Neural progenitor cell (in vitro differentiated cells): ENCODE measurements around the gene MYL2. TPM values are rescaled to one million over a fixed set of nuclear protein-coding genes. Genes with fewer than 3 reads are reported as not detected.
"Not testable (repeated sequence)": the region's sequence is repeated elsewhere in the genome, so short reads cannot be mapped to it uniquely, and the experiment has no call there.

Experiments
- DNase-seq: peaks from one replicate; pipeline ENCODE4 v3.0.0-alpha.2; 2016; ENCODE audit warnings: low spot score
- H2AFZ ChIP-seq: fragments of 200-600 bp; sonication (generic); replicated peaks from 2 replicates; pipeline ENCODE4 v1.6.1; 2016; ENCODE audit warnings: antibody characterized with exemption
- H3F3A ChIP-seq: fragments of 200-600 bp; sonication (generic); 2 replicates; pipeline ENCODE4 v1.6.1; 2016; ENCODE audit warnings: antibody characterized with exemption, low read depth
- H3K27ac ChIP-seq: fragments of 200-600 bp; sonication (generic); 2 replicates; pipeline ENCODE4 v1.5.1; 2016; ENCODE audit warnings: mild to moderate bottlenecking
- H3K27me3 ChIP-seq: fragments of 200-600 bp; sonication (generic); 2 replicates; pipeline ENCODE4 v1.6.1; 2016; ENCODE audit warnings: mild to moderate bottlenecking, moderate library complexity
- H3K36me3 ChIP-seq: fragments of 200-600 bp; sonication (generic); 2 replicates; pipeline ENCODE4 v1.5.1; 2016
- H3K4me1 ChIP-seq: fragments of 200-600 bp; sonication (generic); 2 replicates; pipeline ENCODE4 v1.6.1; 2016; ENCODE audit warnings: mixed run types
- H3K4me2 ChIP-seq: fragments of 200-600 bp; sonication (generic); 2 replicates; pipeline ENCODE4 v1.6.1; 2016
- H3K4me3 ChIP-seq: fragments of 200-600 bp; sonication (generic); 2 replicates; pipeline ENCODE4 v1.5.1; 2016
- H3K79me2 ChIP-seq: fragments of 200-600 bp; sonication (generic); 2 replicates; pipeline ENCODE4 v1.6.1; 2016; ENCODE audit warnings: low read depth
- H3K9ac ChIP-seq: fragments of 200-600 bp; sonication (generic); 2 replicates; pipeline ENCODE4 v1.6.1; 2016
- H3K9me3 ChIP-seq: fragments of 200-600 bp; sonication (generic); 2 replicates; pipeline ENCODE4 v1.5.1; 2016; ENCODE audit warnings: low read depth
- H4K20me1 ChIP-seq: fragments of 200-600 bp; sonication (generic); 2 replicates; pipeline ENCODE4 v1.6.1; 2016; ENCODE audit warnings: low read depth
- H3K27ac Mint-ChIP-seq: 3 replicates; pipeline ENCODE4 v1.8.0; 2021; ENCODE audit warnings: mixed read lengths
- H3K27me3 Mint-ChIP-seq: 2 replicates; pipeline ENCODE4 v1.8.0; 2022; ENCODE audit warnings: low read depth, mild to moderate bottlenecking, inconsistent platforms, moderate library complexity, mixed read lengths; ENCODE audit not compliant: insufficient read depth
- H3K36me3 Mint-ChIP-seq: 3 replicates; pipeline ENCODE4 v1.8.0; 2021; ENCODE audit warnings: mixed read lengths
- H3K4me1 Mint-ChIP-seq: 3 replicates; pipeline ENCODE4 v1.8.0; 2021; ENCODE audit warnings: mixed read lengths
- H3K4me3 Mint-ChIP-seq: 3 replicates; pipeline ENCODE4 v1.8.0; 2021; ENCODE audit warnings: mild to moderate bottlenecking, moderate library complexity, mixed read lengths
- H3K9me3 Mint-ChIP-seq: 3 replicates; pipeline ENCODE4 v1.8.0; 2020; ENCODE audit warnings: mixed read lengths
- EZH2 ChIP-seq: fragments of 200-600 bp; sonication (generic); IDR thresholded peaks from 2 replicates; pipeline ENCODE4 v1.6.1; 2017; ENCODE audit warnings: antibody characterized with exemption, mild to moderate bottlenecking, moderate library complexity
- EZH2phosphoT487 ChIP-seq: fragments of 200-600 bp; sonication (generic); IDR thresholded peaks from 2 replicates; pipeline ENCODE4 v1.6.1; 2017; ENCODE audit warnings: antibody characterized with exemption
- total RNA-seq: library from RNA; depleted of rRNA; stranded (reverse); fragments of >200 nt; gene quantifications from 2 replicates; pipeline ENCODE4 v1.2.3, GENCODE V29; 2015; ENCODE audit warnings: low replicate concordance
- TF ChIP-seq, protein P1 (sequence below): fragments of 200-600 bp; sonication (generic); IDR thresholded peaks from 2 replicates; pipeline ENCODE4 v1.5.1; 2017; ENCODE audit warnings: antibody characterized with exemption, mild to moderate bottlenecking

Gene MYL2
- total RNA-seq, 1 donor from 2014 or later: not detected

GRCh38 chr12:110960795-110961194, 40.4 kb upstream of the MYL2 start:
- no peak overlapping the region for H3K4me3 Mint-ChIP-seq
- no peaks in the 10 kb centered on the region for H3K9me3 Mint-ChIP-seq
- Histone ChIP-seq H3K36me3 (no peaks in the 10 kb centered on the region), H3K4me2 (no peak overlapping the region), H3K27ac (no peak overlapping the region), H4K20me1 (no peaks in the 10 kb centered on the region), H3K9ac (no peak overlapping the region), H3K79me2 (no peaks in the 10 kb centered on the region), H3K4me3 (no peak overlapping the region), H3F3A (no peaks in the 10 kb centered on the region), H3K9me3 (no peaks in the 10 kb centered on the region), H3K27me3 (no peaks in the 10 kb centered on the region), H3K4me1 (no peaks in the 10 kb centered on the region), H2AFZ (no peak overlapping the region)
- no peak overlapping the region for H3K27ac Mint-ChIP-seq
- H3K36me3 Mint-ChIP-seq: no peaks in the 10 kb centered on the region
- DNase-seq: no peak
- no peak for TF ChIP-seq EZH2phosphoT487
- TF ChIP-seq EZH2: no peak
- TF ChIP-seq, protein P1, sequence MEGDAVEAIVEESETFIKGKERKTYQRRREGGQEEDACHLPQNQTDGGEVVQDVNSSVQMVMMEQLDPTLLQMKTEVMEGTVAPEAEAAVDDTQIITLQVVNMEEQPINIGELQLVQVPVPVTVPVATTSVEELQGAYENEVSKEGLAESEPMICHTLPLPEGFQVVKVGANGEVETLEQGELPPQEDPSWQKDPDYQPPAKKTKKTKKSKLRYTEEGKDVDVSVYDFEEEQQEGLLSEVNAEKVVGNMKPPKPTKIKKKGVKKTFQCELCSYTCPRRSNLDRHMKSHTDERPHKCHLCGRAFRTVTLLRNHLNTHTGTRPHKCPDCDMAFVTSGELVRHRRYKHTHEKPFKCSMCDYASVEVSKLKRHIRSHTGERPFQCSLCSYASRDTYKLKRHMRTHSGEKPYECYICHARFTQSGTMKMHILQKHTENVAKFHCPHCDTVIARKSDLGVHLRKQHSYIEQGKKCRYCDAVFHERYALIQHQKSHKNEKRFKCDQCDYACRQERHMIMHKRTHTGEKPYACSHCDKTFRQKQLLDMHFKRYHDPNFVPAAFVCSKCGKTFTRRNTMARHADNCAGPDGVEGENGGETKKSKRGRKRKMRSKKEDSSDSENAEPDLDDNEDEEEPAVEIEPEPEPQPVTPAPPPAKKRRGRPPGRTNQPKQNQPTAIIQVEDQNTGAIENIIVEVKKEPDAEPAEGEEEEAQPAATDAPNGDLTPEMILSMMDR: no peak
- H3K27me3 Mint-ChIP-seq: peaks cover 2% of the 10 kb centered on the region
- peaks cover under 1% of the 10 kb centered on the region for H3K4me1 Mint-ChIP-seq

DNA sequence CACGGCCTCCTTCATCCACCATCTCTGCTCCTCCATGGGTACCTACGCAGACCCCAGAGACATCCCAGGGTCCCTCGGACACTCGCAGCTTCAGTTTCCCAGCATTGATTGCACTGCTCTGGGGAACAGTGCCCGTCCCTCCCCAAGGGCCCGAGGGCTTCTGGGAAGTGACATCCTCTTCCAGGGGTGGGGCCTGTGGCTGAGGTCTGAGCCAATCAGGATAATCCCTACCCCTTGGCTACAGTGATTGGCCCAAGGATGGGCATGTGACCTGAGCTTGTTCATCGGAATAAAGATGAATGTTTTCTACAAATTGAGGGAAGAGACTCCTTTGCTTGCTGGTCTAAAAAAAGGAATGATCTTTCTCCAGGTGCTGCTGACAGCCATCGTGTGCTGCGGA, 37.3 kb upstream of the MYL2 start:
- DNase-seq: no peak
- H3K27ac Mint-ChIP-seq: no peak overlapping the region
- no peaks in the 10 kb centered on the region for H3K4me1 ChIP-seq
- TF ChIP-seq, protein P1: no peak
- no peaks in the 10 kb centered on the region for H3K79me2 ChIP-seq
- H3K4me3 Mint-ChIP-seq: no peak overlapping the region
- no peaks in the 10 kb centered on the region for H3K36me3 Mint-ChIP-seq
- no peaks in the 10 kb centered on the region for H3K36me3 ChIP-seq
- H3K4me2 ChIP-seq: no peak overlapping the region
- no peak overlapping the region for H3K9ac ChIP-seq
- no peaks in the 10 kb centered on the region for H3K9me3 Mint-ChIP-seq
- H3K4me1 Mint-ChIP-seq: no peaks in the 10 kb centered on the region
- peaks cover 2% of the 10 kb centered on the region for H3K27me3 Mint-ChIP-seq
- H2AFZ ChIP-seq: peak overlapping the region; percentile 82
- H4K20me1 ChIP-seq: no peaks in the 10 kb centered on the region
- H3K27ac ChIP-seq: no peak overlapping the region
- no peak overlapping the region for H3K4me3 ChIP-seq
- no peaks in the 10 kb centered on the region for H3K9me3 ChIP-seq
- H3F3A ChIP-seq: no peaks in the 10 kb centered on the region
- H3K27me3 ChIP-seq: no peaks in the 10 kb centered on the region

DNA sequence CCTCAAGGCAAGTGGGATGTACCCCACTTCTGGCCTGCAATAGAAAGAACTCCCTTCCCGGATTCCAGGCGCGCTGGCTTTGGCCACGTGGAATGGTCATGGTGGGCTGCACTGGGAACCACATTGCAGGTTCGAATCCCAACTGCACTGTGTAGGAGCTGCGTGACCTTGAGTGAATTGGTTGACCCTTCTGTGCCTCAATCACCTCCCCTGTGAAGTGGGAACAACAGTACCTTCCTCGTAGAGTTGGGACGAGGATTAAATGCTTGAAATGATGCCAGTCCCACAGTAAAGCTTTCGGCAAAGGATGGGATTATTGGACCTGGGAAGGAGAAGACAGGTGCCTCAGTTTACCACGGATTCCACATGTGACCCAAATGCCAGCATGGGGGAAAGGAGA, 36.8 kb upstream of the MYL2 start:
- Histone ChIP-seq H3K27ac (no peak overlapping the region), H3K4me3 (no peak overlapping the region), H3K9ac (no peak overlapping the region), H3K4me2 (no peak overlapping the region), H4K20me1 (no peaks in the 10 kb centered on the region), H3K79me2 (no peaks in the 10 kb centered on the region), H3K27me3 (no peaks in the 10 kb centered on the region), H3F3A (no peaks in the 10 kb centered on the region), H3K36me3 (no peaks in the 10 kb centered on the region), H3K9me3 (no peaks in the 10 kb centered on the region), H3K4me1 (no peaks in the 10 kb centered on the region), H2AFZ (no peak overlapping the region)
- Mint-ChIP-seq H3K36me3 (no peaks in the 10 kb centered on the region), H3K4me3 (no peak overlapping the region), H3K9me3 (no peaks in the 10 kb centered on the region), H3K27me3 (peaks cover 2% of the 10 kb centered on the region), H3K4me1 (no peaks in the 10 kb centered on the region), H3K27ac (no peak overlapping the region)
- no peak for TF ChIP-seq EZH2phosphoT487
- TF ChIP-seq, protein P1: no peak
- no peak for TF ChIP-seq EZH2
- no peak for DNase-seq

DNA sequence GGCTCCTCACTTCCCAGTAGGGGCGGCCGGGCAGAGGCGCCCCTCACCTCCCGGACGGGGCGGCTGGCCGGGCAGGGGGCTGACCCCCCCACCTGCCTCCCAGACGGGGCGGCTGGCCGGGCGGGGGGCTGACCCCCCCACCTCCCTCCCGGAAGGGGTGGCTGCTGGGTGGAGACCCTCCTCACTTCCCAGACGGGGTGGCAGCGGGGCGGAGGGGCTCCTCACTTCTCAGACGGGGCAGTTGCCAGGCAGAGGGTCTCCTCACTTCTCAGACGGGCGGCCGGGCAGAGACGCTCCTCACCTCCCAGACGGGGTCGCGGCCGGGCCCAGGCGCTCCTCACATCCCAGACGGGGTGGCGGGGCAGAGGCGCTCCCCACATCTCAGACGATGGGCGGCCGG, 30.5 kb upstream of the MYL2 start:
- peaks cover 16% of the 10 kb centered on the region for H3K9me3 Mint-ChIP-seq
- DNase-seq, H3K4me2 ChIP-seq, H3K27ac ChIP-seq, H3K9ac ChIP-seq, H4K20me1 ChIP-seq, H3K4me3 ChIP-seq, H3K36me3 ChIP-seq, H3K4me1 ChIP-seq, H3K36me3 Mint-ChIP-seq, H3K9me3 ChIP-seq, H3F3A ChIP-seq, H3K79me2 ChIP-seq, H3K4me3 Mint-ChIP-seq, H3K4me1 Mint-ChIP-seq, H3K27me3 ChIP-seq, H3K27ac Mint-ChIP-seq, H2AFZ ChIP-seq, H3K27me3 Mint-ChIP-seq: not testable (repeated sequence)

- H4K20me1 ChIP-seq, H3K27me3 Mint-ChIP-seq, H3K27me3 ChIP-seq, H3K9me3 ChIP-seq, H3K4me3 ChIP-seq, H3K4me1 ChIP-seq, H3F3A ChIP-seq, H3K79me2 ChIP-seq, H3K27ac Mint-ChIP-seq, H3K4me1 Mint-ChIP-seq, H3K4me3 Mint-ChIP-seq, H3K36me3 Mint-ChIP-seq, H3K4me2 ChIP-seq, H3K27ac ChIP-seq, DNase-seq, H2AFZ ChIP-seq, H3K9ac ChIP-seq, H3K36me3 ChIP-seq: not testable (repeated sequence)
- peaks cover 20% of the 10 kb centered on the region for H3K9me3 Mint-ChIP-seq
Measured at GRCh38 chr12:110950466-110950865, 30.1 kb upstream of the MYL2 start.
